DND-41 (cell line): Measurements from ENCODE around the gene MOB3B.

Source experiments
- ATAC-seq: fragments of 200-7000 bp; cut with Tn5 transposase; 3 replicates; pipeline ENCODE4 v1.9.1; 2021; ENCODE audit warnings: low read depth; ENCODE audit not compliant: insufficient read depth
- DNase-seq: peaks from one replicate; pipeline ENCODE4 v3.0.0-alpha.2; 2020
- H2AFZ ChIP-seq: 2 replicates; pipeline ENCODE4 v1.6.0; 2012; ENCODE audit warnings: low read depth, low read length
- H3K27ac ChIP-seq: 2 replicates; pipeline ENCODE4 v1.5.1; 2012; ENCODE audit warnings: low read length, inconsistent platforms
- H3K27me3 ChIP-seq: fragments of 200-600 bp; sonication (generic); 2 replicates; pipeline ENCODE4 v1.6.0; 2012; ENCODE audit warnings: low read length, mild to moderate bottlenecking, inconsistent platforms; ENCODE audit not compliant: insufficient read depth, poor library complexity
- H3K36me3 ChIP-seq: 2 replicates; pipeline ENCODE4 v1.5.1; 2012; ENCODE audit warnings: low read length, inconsistent platforms; ENCODE audit not compliant: insufficient read depth
- H3K4me1 ChIP-seq: 2 replicates; pipeline ENCODE4 v1.5.1; 2012; ENCODE audit warnings: mild to moderate bottlenecking, low read length; ENCODE audit not compliant: insufficient read depth
- H3K4me2 ChIP-seq: 2 replicates; pipeline ENCODE4 v1.6.0; 2012; ENCODE audit warnings: mild to moderate bottlenecking, moderate library complexity, low read length, inconsistent platforms; ENCODE audit not compliant: insufficient read depth
- H3K4me3 ChIP-seq, 2 experiments: fragments of 200-600 bp in 1 of 2; shearing (Covaris generic) in 1 of 2; 2 replicates each; pipeline ENCODE4 v1.5.1; 2012 to 2016; ENCODE audit warnings: inconsistent platforms in 2 of 2, low read length in 2 of 2, mild to moderate bottlenecking in 2 of 2, low read depth in 1 of 2, moderate library complexity in 1 of 2
- H3K79me2 ChIP-seq: 2 replicates; pipeline ENCODE4 v1.6.0; 2012; ENCODE audit warnings: low read length, inconsistent platforms; ENCODE audit not compliant: insufficient read depth
- H3K9ac ChIP-seq: 2 replicates; pipeline ENCODE4 v1.6.0; 2012; ENCODE audit warnings: low read depth, mild to moderate bottlenecking, inconsistent platforms, low read length, moderate library complexity
- H3K9me3 ChIP-seq: 2 replicates; pipeline ENCODE4 v1.5.1; 2012; ENCODE audit warnings: low read length, moderate library complexity, mild to moderate bottlenecking, inconsistent platforms; ENCODE audit not compliant: insufficient read depth, severe bottlenecking
- H4K20me1 ChIP-seq: 2 replicates; pipeline ENCODE4 v1.6.0; 2012; ENCODE audit warnings: low read length; ENCODE audit not compliant: insufficient read depth
- EZH2 ChIP-seq: IDR thresholded peaks from 3 replicates; pipeline ENCODE4 v1.6.1; 2012; ENCODE audit warnings: borderline replicate concordance, low read depth, mild to moderate bottlenecking, moderate library complexity, low read length, inconsistent platforms; ENCODE audit not compliant: severe bottlenecking
- TF ChIP-seq, protein P1 (sequence below): IDR thresholded peaks from 2 replicates; pipeline ENCODE4 v1.5.1; 2012; ENCODE audit warnings: borderline replicate concordance, low read length, moderate library complexity, mild to moderate bottlenecking; ENCODE audit not compliant: poor library complexity, severe bottlenecking; ENCODE audit errors: extremely low read depth

MOB3B gene

DNA sequence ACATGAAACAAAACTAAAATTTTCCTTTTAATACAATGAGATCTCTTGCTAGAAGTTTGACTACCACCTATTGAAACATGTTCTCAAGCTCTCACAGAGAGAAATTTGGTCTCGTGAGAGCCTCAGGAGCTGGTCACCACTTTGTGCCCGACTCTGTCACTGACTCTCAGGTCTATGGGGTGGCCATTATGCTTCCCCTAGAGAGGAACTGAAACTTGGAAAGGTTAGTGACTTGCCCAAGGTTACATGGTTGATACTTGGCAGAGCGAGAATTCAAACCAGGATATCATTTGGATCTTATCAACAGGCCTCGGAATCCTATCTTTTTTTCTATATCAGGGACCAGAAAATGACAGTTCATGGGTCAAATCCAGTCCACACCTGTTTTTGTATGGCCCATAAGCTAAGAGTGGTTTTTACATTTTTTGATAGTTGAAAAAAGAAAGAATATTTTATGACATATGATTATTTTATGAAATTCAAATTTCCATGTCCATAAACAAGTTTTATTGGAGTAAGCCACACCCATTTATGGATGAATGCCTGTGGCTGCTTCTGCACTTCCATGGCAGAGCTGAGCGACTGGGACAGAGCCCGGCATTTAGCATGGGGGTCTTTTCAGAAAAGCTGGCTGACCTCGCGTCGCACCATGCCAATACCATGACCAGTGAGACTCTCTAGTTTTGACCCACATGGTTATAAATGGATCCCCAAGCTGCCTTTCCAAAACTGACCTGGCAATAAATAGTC is 187.9 kb downstream of the MOB3B start:
- H3K27ac ChIP-seq = no peak overlapping the region
- H3K79me2 ChIP-seq = no peaks in the 10 kb centered on the region
- H3K36me3 ChIP-seq = no peaks in the 10 kb centered on the region
- TF ChIP-seq, protein P1, sequence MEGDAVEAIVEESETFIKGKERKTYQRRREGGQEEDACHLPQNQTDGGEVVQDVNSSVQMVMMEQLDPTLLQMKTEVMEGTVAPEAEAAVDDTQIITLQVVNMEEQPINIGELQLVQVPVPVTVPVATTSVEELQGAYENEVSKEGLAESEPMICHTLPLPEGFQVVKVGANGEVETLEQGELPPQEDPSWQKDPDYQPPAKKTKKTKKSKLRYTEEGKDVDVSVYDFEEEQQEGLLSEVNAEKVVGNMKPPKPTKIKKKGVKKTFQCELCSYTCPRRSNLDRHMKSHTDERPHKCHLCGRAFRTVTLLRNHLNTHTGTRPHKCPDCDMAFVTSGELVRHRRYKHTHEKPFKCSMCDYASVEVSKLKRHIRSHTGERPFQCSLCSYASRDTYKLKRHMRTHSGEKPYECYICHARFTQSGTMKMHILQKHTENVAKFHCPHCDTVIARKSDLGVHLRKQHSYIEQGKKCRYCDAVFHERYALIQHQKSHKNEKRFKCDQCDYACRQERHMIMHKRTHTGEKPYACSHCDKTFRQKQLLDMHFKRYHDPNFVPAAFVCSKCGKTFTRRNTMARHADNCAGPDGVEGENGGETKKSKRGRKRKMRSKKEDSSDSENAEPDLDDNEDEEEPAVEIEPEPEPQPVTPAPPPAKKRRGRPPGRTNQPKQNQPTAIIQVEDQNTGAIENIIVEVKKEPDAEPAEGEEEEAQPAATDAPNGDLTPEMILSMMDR = no peak
- TF ChIP-seq EZH2 = no peak
- H3K9ac ChIP-seq = no peak overlapping the region
- H4K20me1 ChIP-seq = no peaks in the 10 kb centered on the region
- H3K4me1 ChIP-seq = no peaks in the 10 kb centered on the region
- H3K27me3 ChIP-seq = no peaks in the 10 kb centered on the region
- ATAC-seq (no peak), DNase-seq (no peak)
- no peak overlapping the region for H3K4me2 ChIP-seq
- H3K4me3 ChIP-seq = no peak overlapping the region
- H2AFZ ChIP-seq = no peak overlapping the region
- no peaks in the 10 kb centered on the region for H3K9me3 ChIP-seq

DNA sequence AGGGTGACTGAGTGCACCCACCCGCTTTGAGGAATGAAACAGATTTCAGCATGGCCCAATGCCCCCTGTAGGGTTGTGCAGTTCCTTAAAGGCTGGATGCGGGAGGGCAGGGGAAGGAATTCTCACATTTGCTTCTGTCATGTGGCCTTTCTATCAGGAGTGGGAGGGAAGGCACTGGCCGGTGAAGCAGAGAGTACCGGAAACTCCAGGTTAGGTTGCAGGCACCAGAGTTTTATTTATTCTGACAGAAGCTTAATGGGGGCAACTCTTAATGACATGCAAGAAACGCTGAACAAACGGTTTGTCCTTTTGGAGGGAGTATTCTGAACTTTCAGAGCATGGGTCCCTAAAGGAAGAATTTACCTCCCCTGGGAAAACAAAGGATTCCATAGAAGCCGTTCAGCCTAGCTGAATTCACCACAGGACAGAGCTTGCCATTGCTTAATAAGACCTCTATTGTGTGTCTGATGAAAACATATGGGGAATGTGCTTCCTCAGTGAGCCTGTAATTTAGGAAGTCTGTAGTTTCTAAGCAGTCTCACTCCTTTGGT is 188.6 kb downstream of the MOB3B start:
- no peaks in the 10 kb centered on the region for H3K9me3 ChIP-seq
- H3K4me2 ChIP-seq = no peak overlapping the region
- no peak overlapping the region for H3K4me3 ChIP-seq
- H3K79me2 ChIP-seq = no peaks in the 10 kb centered on the region
- ATAC-seq = no peak
- H3K9ac ChIP-seq = no peak overlapping the region
- H3K27ac ChIP-seq = no peak overlapping the region
- H3K4me1 ChIP-seq = no peaks in the 10 kb centered on the region
- TF ChIP-seq, protein P1 = no peak
- TF ChIP-seq EZH2 = no peak
- no peak for DNase-seq
- H2AFZ ChIP-seq = no peak overlapping the region
- H4K20me1 ChIP-seq = no peaks in the 10 kb centered on the region
- no peaks in the 10 kb centered on the region for H3K27me3 ChIP-seq
- H3K36me3 ChIP-seq = no peaks in the 10 kb centered on the region

DNA sequence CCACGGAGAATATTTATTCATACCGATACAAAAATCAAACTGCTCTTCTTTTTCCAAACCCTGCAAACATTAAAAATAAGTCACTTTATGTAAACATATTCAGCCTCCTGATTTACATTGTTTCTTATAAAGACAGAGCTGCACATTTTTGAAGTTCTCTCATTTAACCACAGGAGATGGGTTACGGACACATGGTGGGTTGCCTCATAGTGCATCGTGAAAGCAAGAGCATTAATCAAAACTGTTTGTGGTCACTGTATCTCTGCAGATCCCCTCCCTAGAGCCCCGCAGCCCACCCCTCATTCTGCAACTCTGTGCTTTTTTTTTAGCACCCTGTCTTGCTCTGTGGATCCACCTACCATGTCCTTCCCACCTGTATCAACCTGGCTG is 189.3 kb downstream of the MOB3B start:
- no peak overlapping the region for H3K27ac ChIP-seq
- H3K79me2 ChIP-seq = no peaks in the 10 kb centered on the region
- H3K36me3 ChIP-seq = no peaks in the 10 kb centered on the region
- no peaks in the 10 kb centered on the region for H3K4me1 ChIP-seq
- H2AFZ ChIP-seq = no peak overlapping the region
- H4K20me1 ChIP-seq = no peaks in the 10 kb centered on the region
- H3K27me3 ChIP-seq = no peaks in the 10 kb centered on the region
- ATAC-seq = no peak
- no peak overlapping the region for H3K4me2 ChIP-seq
- no peak overlapping the region for H3K4me3 ChIP-seq
- TF ChIP-seq EZH2 = no peak
- TF ChIP-seq, protein P1 = no peak
- H3K9ac ChIP-seq = no peak overlapping the region
- no peaks in the 10 kb centered on the region for H3K9me3 ChIP-seq
- no peak for DNase-seq
